ENCODE data around the gene USH1C.
A peak's percentile ranks its signal among the peaks of the same experiment; 100 is the strongest.

Gene USH1C

DNA sequence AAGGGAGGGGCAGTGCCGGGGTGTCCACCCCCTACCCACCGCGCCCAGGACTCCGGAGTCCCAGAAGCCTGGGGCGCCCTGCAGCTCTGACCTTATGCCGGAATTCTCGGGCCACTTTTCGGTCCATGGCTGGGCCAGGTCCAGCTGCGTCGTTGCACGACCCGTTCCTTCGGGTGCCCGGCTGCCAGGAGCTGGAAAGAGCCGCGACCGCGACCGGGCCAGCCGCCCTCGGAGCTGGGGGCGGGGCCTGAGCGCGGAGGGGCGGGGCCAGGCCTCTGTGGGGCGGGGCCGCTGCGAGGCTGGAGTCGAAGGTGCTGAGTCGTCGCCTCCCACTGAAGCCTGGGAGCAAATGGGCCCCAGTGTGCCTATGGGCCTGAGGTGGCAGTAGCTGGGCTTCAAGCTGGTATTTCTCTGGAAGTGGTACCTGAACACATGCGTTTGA is at the start of gene USH1C:
USH1C (minus strand) TSS at position 236 of the 442 bp plus-strand sequence; CDS start at position 127, 109 bp downstream.
- DNase-seq: no peak

DNA sequence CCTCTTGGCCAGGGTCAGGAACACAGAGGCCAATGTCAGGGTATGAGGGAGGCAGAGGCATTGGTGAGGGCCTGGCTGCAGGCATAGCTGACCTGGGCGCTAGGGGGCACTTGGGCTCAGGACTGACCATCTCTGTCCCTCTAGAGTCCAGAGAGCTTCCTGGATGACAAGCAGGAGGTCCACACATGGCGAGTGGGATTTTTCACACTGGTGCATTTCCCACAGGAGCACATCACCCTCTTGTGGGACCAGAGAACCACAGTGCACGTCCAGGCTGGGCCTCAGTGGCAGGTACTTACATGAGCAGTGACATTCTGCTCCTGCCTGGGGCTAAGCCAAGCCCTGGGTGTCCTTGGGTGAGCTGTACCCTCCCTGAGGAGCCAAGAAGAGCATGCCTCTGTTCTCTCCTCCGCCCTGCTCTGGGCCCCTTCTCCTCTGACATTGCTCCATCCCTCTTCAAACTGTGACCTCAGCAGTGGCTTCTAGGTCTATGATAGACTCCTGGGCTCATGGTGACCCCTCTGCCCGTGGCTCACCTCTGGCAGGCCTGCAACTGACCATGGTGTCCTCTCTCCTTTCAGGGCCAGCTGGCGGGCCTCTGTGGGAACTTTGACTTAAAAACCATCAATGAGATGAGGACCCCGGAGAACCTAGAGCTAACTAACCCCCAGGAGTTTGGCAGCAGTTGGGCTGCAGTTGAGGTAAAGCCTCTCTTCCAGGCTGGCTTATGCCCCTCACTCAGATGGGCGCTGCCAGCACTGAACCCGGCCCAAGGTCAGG is 49.4 kb upstream of the USH1C start:
- DNase-seq: peak; percentile 9

DNA sequence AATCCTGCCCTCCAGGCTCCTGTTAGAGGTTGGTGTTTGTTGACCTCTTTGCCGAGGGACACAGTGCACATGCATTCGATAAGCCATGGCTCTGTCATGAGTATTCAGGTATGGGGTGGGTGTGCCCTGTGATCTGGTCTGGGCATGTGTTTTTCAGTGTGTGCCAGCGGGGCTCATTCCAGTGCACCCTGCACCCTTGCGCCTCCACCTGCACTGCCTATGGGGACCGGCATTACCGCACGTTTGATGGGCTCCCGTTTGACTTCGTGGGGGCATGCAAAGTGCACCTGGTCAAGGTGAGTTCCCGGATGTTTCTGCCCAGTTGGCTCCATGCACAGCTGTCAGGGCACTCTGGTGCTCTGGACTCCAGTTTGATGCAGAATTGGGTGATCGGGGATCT is 47.1 kb upstream of the USH1C start:
- DNase-seq: peak; percentile 2

DNA sequence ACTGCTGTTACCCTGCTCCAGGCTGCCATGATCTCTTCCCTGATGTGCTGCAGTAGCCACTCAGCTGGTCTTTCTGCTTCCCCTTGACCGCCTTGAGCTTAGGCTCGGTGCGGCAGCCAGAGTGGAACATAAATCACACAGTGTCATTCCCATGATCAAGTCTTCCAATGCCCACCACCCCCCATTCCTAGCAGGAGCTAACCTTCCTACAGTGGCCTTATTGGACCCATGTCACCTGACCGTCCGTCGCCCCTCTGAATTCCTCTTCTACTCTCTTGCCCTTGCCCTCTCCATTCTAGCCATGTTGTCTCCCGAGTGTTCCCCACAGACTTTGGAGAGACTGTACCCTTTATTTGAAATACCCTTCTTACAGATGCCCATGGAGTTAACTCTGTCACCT is 46.2 kb upstream of the USH1C start:
- peak; percentile 2 for DNase-seq

DNA sequence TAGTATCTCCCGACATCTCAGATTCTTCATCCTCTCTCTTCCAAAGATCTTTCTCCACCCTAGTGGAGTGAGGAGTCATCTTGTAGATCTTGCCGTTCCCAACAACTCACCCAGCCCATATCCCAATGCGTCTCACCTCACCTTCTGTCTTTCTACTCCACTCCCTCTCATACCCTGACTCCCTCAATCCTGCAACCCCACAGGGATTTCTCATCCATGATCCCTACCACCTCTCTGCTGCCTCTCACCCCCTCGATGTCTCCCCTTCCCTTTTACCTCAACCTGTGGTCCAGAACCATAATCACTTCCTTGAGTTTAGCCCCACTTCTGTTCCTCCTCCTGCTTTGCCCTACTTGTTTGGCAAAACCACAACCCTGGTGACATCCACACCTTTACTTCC is 44.5 kb upstream of the USH1C start:
- DNase-seq: peak; percentile 3

DNA sequence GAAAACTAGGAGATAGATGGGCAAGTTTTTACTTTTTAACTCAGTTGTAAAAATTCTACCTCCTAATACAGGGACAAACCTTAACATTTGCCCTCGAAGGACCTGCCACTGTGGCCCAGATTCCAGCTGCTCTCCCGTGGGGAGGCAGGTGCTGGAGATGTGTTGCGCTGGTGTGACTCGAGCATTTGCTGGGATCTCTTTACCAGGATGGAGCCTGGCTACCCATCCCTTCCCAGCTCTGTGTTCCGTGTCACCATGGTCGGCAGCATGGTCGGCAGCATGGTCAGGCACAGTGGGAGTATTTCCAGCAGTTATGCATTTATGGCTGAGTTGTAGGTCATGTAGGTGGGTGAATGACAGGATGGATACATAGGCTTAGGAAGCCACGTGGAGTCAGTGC is 44.0 kb upstream of the USH1C start:
- peak; percentile 2 for DNase-seq

DNA sequence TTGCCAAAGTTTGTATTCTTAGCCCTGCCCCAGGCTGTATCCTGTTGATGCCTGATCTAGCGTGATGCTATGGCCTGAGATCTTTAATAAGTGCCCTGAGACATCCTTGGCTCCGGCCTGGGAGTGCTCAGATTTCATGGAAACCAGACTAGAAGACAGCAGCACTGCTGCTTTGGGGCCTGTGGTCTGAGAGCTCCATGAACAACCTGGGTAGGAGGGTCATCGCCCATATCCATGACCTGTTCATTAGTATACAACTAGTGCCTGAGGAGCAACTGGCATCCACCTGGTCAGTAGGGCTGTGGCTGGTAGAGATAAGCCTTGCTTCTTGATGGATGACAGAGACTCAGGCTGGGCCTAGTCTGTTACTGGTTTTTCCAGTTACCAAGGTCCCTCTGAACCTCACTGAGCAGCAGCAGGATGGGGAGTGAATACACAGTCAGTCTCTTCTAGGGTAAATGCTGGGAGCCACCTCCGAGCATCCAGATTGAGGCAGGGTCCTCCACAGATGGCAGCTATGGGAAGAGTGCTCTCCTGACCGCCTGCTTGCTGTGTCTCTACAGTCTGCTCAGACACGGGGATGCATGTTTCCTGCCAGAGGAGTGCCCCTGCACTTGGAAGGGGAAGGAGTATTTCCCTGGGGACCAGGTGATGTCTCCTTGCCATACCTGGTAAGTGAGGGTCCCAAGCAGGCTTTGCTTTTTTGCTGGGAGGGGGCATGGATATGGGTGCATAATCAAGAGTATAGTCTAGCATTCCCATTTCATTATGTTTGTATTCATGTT is 41.9 kb upstream of the USH1C start:
- peak; percentile 2 for DNase-seq

DNA sequence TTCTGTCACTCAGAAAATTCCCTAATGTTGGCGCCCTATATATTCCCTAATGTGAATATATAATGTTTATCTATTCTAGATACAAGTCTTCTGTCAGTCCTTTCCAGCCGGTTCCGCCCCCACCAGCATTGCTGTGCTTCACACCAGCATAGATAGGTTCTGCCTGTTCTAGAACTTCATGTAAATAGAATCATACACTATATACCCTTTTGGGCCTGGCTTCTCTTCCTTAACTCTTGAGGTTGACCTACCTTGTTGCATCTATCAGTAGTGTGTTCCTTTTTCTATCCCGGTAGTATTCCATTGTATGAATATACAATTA is 37.5 kb upstream of the USH1C start:
- DNase-seq: no peak

DNA sequence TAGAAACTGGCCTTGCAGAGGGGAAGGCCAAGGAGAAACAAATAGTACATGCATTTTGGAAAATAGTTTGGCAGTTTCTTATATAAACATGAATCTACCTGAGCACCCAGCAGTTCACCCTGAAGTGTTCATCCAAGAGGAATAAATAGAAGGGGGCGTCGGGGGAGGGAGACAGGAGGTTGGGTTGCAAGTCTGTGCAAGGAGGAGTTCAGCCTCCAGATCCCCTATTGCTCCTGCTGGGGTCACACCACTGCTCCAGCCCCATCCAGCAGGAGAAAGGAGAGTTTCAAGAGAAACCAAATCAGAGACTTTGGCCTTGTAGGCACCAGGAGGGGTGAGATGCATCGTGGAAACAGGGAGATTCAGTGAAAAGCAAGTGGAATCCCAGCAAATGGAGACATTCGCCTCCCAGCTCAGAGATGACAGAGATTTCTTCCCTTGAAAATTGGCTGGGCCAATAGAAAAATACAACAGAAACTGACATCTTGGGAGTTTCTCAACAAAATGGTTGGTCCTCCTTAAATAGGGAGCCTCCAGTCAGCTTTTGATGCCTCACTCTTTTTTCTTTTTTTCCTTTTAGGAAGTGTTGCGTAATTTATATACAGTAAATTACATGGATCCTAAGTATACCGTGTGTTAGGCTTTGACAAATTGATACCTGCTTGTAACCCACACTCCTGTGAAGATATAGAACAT is 37.0 kb upstream of the USH1C start:
- DNase-seq: peak; percentile 2

DNA sequence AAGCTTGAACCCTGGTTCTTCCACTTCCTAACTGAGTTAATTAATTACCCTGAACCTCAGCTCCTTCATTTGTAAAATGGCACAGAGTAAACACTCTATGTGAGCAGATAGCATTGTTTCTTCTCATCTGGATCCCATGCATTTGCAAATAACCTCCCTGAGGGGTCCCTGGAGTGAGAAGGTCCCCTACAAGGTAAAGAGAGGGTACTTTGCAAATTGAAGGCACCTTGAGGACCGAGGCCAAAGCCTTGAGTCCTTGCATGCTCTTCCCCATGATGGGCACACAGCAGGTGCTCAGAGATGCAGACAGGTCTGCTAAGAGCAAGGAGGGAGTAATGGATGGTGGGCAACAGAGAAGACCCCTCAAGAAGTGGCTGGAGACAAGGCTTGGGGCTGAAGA is 36.1 kb upstream of the USH1C start:
- no peak for DNase-seq

DNA sequence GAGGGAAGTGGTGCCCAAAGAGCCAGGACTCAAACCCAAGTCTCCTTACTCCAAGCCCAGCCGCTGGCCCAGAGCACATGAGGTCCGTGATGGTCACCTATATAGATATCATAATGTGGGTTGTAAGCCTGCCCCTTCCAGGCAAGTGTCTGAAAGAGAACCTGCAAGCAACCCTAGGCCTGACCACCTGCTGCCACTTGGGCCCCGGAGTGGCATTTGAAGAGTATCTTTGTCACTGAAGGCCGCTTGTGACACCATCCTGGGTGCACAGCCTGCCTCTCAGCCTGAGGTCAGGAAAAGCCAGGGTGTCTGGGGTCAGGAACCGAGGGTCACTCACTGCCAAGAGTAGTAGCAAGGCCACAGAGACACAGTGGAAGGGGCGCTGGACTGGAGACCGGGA is 35.2 kb upstream of the USH1C start:
- peak; percentile 12 for DNase-seq

DNA sequence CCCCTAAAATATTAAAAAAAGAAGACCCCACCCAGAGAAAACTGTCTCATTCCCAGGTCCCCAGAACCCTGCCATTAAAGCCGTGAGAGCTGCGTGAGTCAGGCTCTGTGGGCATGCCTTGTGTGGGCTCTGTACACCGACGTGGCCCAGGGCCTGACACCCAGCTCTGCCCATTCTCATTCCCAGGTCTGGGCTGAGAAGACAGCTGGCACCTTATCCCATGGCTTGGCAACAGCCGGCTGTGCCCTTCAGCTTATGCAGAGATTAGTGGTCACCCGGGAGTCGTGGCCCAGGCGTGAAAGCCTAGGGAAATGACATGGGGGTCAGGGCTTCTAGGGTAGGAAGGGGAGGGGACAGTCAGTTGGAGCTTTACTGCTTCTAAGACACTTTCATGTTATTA is 34.7 kb upstream of the USH1C start:
- DNase-seq: peak; percentile 6

DNA sequence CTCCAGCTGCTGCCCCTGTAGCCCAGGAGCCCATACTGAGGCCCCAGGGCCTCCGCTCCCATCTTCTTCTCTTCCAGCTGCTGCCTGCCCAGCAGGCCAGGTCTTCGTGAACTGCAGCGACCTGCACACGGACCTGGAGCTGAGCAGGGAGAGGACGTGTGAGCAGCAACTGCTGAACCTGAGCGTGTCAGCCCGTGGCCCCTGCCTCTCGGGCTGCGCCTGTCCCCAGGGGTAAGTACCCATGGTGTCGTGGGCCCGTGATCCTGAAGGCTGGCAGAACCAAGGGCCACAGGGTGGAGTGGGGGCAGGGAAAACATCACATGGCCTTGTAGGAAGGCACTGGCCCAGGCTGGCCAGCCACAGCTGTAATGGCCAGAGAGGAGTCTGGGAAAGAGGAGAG is 34.1 kb upstream of the USH1C start:
- no peak for DNase-seq

DNA sequence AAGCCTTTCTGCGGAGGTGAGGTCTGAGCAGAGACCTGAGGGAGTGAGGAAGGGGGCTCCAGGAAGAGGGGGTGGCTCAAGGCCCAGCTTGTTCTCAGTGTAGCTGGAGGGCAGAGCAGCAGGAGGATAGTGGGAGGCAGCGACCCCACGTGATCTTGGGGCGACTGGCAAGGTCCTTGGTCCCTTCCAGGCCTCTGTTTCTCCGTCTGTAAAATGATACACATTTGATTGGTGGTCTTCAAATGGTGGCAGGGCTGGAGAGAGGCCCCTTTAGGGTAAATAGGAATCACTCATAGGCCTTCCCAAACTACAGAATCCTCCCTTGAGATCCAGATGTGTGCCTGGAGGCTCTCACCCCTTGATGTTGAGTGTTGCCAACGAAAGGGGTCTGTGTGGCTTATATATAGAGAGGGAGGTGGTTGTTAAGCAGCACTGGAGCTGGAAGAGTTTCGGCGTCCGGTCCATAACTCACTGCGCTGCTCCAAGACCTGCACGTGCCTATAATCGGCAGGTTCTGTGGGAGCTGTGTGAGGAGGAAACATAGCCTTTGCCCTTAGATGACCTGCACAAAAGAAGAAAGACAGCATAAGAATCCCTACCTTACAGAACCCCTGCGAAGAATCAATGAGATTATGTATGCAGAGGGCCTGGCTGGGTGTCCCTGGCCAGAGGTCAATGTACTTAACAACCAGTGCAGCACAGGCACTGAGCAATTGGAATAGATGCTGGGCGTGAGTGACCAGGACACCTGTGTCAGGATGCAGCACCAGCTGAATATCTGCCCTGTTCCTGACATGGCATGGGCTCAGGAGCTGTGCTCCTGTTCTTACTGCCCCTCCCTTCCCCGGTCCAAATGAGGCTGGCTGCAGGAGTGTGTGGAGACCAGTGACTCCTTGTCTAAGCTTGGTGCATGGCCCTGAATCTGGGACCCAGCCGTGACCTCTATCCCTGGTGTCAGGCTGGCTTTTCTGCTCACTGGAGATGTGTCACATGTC is 31.5 kb upstream of the USH1C start:
- DNase-seq: no peak

DNA sequence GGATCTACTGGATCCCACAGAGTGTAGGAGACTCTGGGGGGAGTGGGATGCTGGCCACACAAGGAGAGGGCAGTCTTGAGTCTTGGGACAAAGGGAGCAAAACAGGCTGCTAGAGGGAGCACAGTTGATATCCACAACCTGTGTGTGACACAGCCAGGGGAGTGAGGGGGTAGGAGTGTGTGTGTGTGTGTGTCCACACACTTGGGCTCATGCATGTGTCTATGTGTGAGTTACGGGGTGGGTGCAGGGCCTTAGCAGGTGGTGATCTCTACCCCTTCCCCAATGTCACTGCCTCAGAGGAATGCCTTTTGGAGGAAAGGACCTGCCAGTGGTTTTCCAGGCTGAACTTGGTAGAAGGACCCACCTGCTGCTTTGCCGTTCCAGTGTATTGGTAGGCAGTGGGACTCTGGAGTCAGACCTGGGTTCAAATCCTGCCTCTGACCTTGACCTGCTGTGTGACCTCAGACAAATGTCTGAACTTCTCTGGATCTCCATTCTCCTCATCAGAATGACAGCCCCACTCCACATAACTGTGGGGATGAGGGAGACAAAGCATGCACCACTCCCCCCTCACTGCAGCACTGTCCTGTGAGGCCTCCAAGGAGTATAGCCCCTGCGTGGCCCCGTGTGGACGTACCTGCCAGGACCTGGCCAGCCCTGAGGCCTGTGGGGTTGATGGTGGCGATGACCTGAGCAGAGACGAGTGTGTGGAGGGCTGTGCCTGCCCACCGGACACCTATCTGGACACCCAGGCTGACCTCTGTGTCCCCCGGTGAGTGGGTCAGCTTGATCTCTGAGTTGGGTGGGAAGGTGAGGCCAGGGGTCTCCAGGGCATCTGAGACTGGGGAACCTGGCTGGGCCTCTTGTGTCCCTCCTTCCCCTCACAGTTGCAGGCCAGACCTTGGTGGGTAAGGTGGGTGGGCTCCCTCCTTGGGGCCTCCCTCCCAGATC is 30.2 kb upstream of the USH1C start:
- DNase-seq: no peak

DNA sequence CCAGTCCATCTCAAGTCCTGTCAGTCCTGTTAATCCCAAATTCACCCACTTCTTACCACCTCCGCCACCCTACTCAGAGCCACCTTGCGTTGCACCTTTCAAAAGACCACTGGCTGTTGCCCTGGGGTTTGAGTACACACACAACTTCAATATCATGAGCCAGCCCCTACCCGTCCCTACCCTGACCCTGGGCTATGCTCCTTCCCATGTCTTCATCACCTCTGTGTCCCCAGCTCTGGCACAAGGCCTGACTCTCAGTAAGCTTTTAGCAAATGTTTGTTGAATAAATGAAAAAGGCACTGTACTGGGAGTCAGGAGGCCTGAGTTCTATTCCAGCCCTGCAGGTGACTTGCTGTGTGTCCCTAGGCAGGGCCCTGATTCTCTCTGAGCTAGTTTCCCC is 29.3 kb upstream of the USH1C start:
- DNase-seq: no peak

DNA sequence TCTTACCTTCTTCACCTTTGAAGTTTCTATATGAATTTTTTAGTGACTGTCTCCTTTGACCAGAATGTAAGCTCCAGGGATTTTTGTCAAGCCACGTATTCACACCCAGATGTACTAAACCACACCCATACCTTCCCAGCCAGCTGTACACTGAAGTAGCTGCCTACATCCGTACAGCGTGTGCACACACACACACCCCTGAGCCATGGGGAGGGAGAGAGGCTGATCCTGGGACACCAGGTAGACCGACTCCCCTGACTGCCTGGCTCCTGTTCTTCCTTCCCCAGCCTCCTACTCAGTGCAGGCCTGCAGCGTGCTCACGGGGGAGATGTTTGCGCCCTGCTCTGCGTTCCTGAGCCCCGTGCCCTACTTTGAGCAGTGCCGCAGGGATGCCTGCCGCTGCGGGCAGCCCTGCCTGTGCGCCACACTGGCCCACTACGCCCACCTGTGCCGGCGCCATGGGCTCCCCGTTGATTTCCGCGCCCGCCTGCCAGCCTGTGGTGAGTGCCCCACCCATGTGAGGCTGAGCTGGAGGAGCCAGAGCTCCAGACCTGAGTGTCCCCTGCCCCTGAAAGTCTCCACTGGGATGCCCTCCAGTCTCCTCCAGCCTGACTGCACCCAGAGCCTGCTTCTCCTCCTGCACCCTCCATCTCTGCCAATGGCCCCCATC is 28.7 kb upstream of the USH1C start:
- DNase-seq: peak; percentile 6

DNA sequence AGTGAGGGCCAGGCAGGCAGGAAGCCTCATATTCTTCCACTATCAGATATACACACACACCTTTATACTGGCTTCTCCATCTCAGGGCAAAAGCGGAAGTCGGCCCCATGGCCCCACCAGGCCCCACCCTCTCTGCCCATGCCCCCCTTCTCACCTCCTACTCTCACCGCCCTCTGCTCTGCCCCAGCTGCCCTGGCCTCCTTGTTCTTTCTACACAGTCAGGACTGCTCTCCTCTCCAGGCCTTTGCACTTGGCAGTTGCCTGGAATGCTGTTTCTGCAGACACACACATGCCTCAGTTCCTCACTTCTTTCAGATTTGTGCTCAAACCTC is 28.1 kb upstream of the USH1C start:
- DNase-seq: no peak

DNA sequence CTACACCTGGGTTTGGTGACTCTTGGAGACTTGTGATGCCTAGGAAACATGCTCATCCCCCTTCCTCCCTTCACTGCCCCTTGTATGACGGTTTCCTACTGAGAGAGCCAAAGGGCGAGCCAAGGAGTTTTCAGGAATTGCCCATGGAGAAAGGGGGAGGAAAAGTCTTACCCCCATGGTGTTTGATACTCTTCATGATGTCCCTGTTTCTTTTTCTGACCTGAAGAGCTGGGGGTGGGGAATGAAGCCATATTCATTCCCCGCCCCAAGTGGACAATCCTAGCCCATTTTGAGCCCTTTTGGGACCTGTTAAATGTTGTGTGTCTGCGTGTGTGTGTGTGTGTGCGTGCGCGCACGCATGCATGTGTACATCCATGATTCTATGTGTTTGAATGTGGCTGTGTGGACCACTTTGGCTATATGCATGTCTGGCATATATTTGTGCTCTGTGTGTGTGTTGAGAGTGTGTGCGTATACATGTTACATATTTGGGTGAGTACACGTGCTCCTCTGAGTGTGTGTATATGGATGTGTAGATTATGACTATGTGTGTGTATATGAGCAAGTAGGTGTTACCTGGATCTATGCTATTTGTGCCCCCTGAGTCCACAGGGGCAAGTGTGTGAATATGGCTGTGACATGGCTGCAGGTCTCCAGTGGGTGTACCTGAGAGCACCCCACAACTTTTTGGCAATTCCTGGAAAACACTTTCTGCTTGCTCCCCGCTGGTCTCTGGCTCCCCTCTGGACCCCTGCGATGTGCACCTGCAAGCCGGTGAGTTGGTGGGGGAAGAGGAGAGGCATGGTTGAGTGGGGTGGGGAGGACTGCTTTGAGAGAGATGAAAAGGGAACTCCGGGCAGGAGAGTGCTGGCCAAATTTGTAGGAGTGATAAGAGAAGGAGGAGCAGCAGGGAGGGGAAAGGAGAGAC is 27.5 kb upstream of the USH1C start:
- peak; percentile 6 for DNase-seq

DNA sequence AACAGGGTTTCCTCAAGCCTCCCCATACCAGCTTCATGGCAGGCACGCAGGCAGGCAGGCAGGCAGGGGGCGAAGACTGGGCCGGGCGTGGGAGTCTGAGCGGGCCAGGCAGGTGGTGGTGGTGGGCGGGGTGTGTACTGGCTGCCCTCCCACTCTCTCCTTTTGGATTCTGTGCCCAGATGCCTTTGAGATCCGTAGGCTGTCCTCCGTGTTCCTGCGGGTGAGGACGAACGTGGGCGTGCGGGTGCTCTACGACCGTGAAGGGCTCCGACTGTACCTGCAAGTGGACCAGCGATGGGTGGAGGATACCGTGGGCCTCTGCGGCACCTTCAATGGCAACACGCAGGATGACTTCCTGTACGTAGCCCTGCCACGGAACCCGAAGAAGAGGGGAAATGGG is 25.8 kb upstream of the USH1C start:
- DNase-seq: no peak
